Caki2 (cell line): ENCODE results near the gene SELENOP. TPM values are rescaled to one million over a fixed set of nuclear protein-coding genes. Genes with fewer than 3 reads are reported as not detected.
"Not testable (repeated sequence)": the region's sequence is repeated elsewhere in the genome, so short reads cannot be mapped to it uniquely, and the experiment has no call there.

ENCODE experiments used
- DNase-seq: peaks from one replicate; pipeline ENCODE4 v3.0.0-alpha.2; 2015; ENCODE audit warnings: low read depth
- in situ Hi-C: cut with HindIII; loops from 2 replicates; pipeline ENCODE4 v1.10.0; 2016; ENCODE audit warnings: low sequenced_read_pairs, low pct_unique_long_range_greater_than_20kb, mixed read lengths
- total RNA-seq: library from RNA; depleted of rRNA; stranded (reverse); fragments of >200 nt; shearing (Covaris generic); gene quantifications from 2 replicates; pipeline ENCODE4 v1.2.3, GENCODE V29; 2014; ENCODE audit warnings: low replicate concordance

SELENOP gene
- total RNA-seq, 1 experiment from 2014 or later, result not detected

- no peak for DNase-seq
- in situ Hi-C loops, result no loop called here
Measured at GRCh38 chr5:42830924-42831323, 19.2 kb upstream of the SELENOP start.

DNA sequence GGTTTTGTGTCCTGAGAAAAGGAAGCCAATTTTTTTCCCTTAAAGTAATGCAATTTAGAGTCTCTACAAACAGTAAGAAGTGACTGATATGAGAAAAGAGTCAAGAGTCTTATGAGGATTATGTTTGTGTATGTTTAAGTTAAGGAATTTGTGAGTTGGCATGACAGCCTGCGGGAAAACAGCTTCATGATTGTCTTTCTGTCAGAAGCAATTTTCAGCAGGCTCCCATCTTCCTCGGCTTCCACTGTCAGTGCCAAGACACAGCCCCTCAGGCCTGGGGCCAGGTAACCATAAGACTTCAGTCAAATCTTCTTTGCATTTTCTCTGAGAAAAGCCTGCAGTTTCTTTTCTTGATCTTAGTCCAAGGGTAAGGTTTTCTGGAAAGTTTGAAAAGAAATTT, 17.0 kb upstream of the SELENOP start:
- no peak for DNase-seq

GRCh38 chr5:42826757-42827515, 15.2 kb upstream of the SELENOP start:
- no peak for DNase-seq

More for the DNA sequence above, 17.0 kb upstream of the SELENOP start:
- in situ Hi-C loops, result no loop called here

DNA sequence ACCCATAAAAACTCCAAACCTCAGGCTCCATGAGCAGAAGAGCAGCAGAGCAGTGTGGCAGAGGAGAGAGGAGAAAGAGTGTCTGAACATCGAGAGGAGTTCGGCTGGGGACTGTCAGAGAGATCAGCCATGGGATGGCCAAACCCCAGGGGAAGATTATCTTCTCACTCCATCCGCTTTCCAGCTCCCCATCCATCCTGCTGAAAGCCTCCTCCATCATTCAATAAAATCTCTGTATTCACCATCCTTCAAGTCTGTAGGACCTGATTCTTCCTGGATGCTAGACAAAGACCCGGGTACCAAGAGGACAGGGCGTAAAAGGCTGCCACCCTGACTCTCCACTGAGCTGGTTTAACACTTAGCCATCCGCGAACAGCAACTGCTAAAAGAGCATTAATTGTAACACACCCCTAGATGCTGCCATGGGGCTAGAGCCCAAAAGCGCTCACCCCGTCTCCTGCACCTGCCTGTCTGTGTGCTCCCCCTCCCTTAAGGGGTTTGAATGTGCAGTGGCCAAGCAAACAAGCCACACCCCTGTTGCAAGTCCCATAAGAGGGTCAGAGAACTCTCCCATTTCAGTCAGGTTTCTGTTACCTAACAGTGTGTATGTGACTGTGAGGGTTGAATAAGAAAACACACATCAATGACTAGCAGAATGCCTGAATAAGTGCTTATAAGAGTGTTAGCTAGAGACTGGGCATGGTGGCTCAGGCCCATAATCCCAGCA, 13.9 kb upstream of the SELENOP start:
- in situ Hi-C loops, result no loop called here
- no peak for DNase-seq

More at GRCh38 chr5:42826757-42827515, 15.2 kb upstream of the SELENOP start:
- in situ Hi-C loops, result no loop called here

GRCh38 chr5:42824347-42824976, 12.8 kb upstream of the SELENOP start:
- in situ Hi-C loops, result no loop called here
- no peak for DNase-seq

- no peak for DNase-seq
- in situ Hi-C loops, result no loop called here
Measured at GRCh38 chr5:42822548-42822947, 10.9 kb upstream of the SELENOP start.

GRCh38 chr5:42819745-42820144, 8.1 kb upstream of the SELENOP start:
- DNase-seq, result no peak
- in situ Hi-C loops, result no loop called here

DNA sequence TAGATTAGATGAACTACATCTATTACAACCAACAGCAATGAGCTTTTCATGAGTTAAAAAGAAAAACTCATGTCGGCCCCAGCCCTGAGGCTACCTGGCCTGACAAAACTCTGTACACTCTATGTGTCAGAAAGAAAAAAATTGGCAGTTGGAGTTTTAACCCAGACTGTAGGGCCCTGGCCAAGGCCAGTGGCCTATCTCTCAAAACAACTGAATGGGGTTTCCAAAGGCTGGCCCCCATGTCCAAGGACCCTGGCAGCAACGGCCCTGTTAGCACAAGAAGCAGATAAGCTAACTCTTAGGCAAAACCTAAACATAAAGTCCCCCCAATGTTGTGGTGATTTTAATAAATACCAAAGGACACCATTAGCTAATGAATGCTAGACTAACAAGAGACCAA, 4.9 kb upstream of the SELENOP start:
- in situ Hi-C loops, DNase-seq: not testable (repeated sequence)

DNA sequence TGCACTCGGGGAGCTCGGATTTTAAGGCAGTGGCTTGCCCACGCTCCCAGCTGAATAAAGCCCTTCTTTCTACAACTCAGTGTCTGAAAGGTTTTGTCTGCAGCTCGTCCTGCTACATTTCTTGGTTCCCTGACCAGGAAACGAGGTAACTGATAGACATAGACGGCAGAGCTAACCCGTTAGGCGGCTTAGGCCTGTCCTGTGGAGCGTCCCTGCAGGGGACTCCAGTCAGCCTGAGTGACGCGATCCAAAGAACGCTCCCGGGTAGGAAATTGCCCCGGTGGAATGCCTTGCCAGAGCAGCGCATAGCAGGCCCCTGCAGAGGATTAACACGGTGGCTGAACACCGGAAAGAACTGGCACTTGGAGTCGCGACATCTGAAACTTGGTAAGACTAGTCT, 1.8 kb upstream of the SELENOP start:
- DNase-seq, result no peak
- in situ Hi-C loops, result no loop called here

GRCh38 chr5:42812620-42813019, 928 bp upstream of the SELENOP start:
- DNase-seq, result no peak
- in situ Hi-C loops, result no loop called here

GRCh38 chr5:42810834-42811590, 680 bp downstream of the SELENOP start:
- in situ Hi-C loops, result no loop called here
- DNase-seq, result no peak

GRCh38 chr5:42808888-42809611, 2.6 kb downstream of the SELENOP start:
- in situ Hi-C loops, result no loop called here

GRCh38 chr5:42807722-42808447, 3.8 kb downstream of the SELENOP start:
- DNase-seq, result no peak
- in situ Hi-C loops, result no loop called here

More at GRCh38 chr5:42808888-42809611, 2.6 kb downstream of the SELENOP start:
- no peak for DNase-seq

GRCh38 chr5:42806701-42807262, 4.9 kb downstream of the SELENOP start:
- in situ Hi-C loops, result no loop called here
- DNase-seq, result no peak

DNA sequence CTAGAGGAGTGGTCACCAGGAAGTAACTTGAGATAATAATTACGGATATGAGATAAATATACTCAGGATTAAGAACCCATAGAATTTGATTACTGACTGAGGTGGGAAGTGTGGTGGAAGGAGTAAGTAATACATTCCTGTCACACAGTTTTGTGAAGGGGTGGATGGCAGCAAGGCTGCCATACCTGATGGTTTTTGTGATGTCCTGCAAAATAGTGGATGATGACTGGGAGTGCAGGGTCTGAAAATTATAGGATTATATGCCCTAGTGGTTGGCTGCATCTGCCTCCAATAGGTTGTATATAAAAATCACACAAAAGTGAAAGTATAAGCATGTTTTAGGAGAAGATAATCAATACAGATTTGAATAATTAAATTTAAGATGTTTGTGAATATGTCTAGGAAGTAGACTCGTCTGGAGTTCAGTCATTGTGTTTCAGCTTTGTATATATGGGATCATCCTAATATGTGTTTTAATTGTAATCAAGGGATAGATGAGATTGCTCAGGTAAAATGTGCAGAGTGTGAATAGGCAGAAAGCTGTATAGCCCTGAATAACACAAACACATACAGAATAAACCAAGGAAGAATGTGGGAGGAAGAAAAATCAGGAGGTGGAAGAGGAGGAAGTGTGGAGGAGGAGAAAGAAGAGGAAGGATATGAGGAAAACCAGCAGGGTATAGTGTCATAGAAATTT, 5.5 kb downstream of the SELENOP start:
- in situ Hi-C loops, result no loop called here
- DNase-seq, result no peak

- in situ Hi-C loops, result no loop called here
- DNase-seq, result no peak
Measured at GRCh38 chr5:42804717-42805339, 6.9 kb downstream of the SELENOP start.
